ENCODE measurements around the gene DCDC2C. TPM values are rescaled to one million over a fixed set of nuclear protein-coding genes. Genes with fewer than 3 reads are reported as not detected.

The DCDC2C gene, protein sequence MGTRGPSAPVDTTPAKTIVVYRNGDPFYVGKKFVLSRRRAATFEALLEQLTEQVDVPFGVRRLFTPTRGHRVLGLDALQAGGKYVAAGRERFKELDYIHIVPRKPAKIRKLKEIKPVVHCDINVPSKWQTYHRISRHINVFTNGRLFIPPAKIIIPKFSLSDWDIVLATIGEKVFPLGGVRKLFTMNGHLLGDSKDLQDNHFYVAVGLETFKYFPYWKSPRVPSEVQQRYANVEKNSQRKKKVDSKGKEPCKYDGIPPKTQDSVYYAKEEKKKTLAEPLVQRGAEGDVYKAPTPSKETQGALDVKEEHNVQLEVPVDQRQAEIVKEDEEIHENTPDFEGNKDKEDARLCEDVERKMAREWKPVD
- total RNA-seq = not detected

- no peak within 1 kb of the TSS for H3K27ac ChIP-seq
- no peak within 1 kb of the TSS for H3K4me3 ChIP-seq
- no peaks in the 10 kb centered on the region for H3K9me3 ChIP-seq
- no peaks in the 10 kb centered on the region for H3K36me3 ChIP-seq
- TF ChIP-seq, protein P1, sequence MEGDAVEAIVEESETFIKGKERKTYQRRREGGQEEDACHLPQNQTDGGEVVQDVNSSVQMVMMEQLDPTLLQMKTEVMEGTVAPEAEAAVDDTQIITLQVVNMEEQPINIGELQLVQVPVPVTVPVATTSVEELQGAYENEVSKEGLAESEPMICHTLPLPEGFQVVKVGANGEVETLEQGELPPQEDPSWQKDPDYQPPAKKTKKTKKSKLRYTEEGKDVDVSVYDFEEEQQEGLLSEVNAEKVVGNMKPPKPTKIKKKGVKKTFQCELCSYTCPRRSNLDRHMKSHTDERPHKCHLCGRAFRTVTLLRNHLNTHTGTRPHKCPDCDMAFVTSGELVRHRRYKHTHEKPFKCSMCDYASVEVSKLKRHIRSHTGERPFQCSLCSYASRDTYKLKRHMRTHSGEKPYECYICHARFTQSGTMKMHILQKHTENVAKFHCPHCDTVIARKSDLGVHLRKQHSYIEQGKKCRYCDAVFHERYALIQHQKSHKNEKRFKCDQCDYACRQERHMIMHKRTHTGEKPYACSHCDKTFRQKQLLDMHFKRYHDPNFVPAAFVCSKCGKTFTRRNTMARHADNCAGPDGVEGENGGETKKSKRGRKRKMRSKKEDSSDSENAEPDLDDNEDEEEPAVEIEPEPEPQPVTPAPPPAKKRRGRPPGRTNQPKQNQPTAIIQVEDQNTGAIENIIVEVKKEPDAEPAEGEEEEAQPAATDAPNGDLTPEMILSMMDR (IDR thresholded peaks at IDR 0.05) = no peak
- intact Hi-C loops (cut with DNase I) = no loop called here
- no peak for DNase-seq
- no peak within 1 kb of the TSS for H3K9ac ChIP-seq (ENCODE audit: low read depth in 2 of 2, low read length in 2 of 2)
- H3K27me3 ChIP-seq = no peaks in the 10 kb centered on the region
- H3K4me1 ChIP-seq = no peaks in the 10 kb centered on the region
Observed at GRCh38 chr2:3703236-3703756, at the start of gene DCDC2C. DCDC2C (plus strand) TSS chr2:3703575; CDS start chr2:3703752, 177 bp downstream.

DNA sequence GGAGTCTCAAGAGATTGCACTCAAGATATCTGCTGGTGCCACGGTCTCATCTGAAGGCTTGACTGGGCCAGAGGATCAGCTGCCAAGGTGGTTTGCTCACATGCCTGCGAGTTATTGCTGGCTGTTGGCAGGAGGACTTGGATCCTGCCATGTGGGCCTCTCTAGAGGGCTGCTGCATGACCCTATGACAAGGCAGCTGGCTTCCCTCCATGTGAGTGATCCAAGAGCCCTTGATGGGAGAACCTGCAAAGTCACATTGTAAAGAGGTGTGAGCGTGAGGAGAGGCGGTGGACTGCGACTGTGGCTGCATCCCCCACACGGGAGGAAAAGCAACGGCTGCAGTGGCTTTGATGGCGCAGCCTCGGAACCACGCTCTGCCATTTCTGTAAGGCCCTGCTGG lies 49.4 kb upstream of the DCDC2C start:
- Histone ChIP-seq H3K27me3 (no peaks in the 10 kb centered on the region), H3K36me3 (no peaks in the 10 kb centered on the region), H3K9me3 (no peaks in the 10 kb centered on the region), H3K9ac (ENCODE audit: low read depth in 2 of 2, low read length in 2 of 2) (no peak overlapping the region), H3K4me1 (no peaks in the 10 kb centered on the region), H3K27ac (no peak overlapping the region), H3K4me3 (no peak overlapping the region)
- TF ChIP-seq, protein P1 (IDR thresholded peaks at IDR 0.05) = no peak
- DNase-seq = no peak
- intact Hi-C loops (cut with DNase I) = loop anchor here (10.0 kb wide), 2 partner anchors 229 to 1769 kb away; no protein-coding TSS in a partner anchor

- TF ChIP-seq, protein P1 (IDR thresholded peaks at IDR 0.05) = no peak
- no peak overlapping the region for H3K9ac ChIP-seq (ENCODE audit: low read depth in 2 of 2, low read length in 2 of 2)
- H3K4me1 ChIP-seq = no peaks in the 10 kb centered on the region
- no peak overlapping the region for H3K27ac ChIP-seq
- no peaks in the 10 kb centered on the region for H3K9me3 ChIP-seq
- DNase-seq = no peak
- H3K27me3 ChIP-seq = no peaks in the 10 kb centered on the region
- no peak overlapping the region for H3K4me3 ChIP-seq
- no peaks in the 10 kb centered on the region for H3K36me3 ChIP-seq
- intact Hi-C loops (cut with DNase I) = loop anchor here (10.0 kb wide), 2 partner anchors 230 to 1770 kb away; no protein-coding TSS in a partner anchor
Observed at GRCh38 chr2:3654531-3655225, 48.7 kb upstream of the DCDC2C start.

DNA sequence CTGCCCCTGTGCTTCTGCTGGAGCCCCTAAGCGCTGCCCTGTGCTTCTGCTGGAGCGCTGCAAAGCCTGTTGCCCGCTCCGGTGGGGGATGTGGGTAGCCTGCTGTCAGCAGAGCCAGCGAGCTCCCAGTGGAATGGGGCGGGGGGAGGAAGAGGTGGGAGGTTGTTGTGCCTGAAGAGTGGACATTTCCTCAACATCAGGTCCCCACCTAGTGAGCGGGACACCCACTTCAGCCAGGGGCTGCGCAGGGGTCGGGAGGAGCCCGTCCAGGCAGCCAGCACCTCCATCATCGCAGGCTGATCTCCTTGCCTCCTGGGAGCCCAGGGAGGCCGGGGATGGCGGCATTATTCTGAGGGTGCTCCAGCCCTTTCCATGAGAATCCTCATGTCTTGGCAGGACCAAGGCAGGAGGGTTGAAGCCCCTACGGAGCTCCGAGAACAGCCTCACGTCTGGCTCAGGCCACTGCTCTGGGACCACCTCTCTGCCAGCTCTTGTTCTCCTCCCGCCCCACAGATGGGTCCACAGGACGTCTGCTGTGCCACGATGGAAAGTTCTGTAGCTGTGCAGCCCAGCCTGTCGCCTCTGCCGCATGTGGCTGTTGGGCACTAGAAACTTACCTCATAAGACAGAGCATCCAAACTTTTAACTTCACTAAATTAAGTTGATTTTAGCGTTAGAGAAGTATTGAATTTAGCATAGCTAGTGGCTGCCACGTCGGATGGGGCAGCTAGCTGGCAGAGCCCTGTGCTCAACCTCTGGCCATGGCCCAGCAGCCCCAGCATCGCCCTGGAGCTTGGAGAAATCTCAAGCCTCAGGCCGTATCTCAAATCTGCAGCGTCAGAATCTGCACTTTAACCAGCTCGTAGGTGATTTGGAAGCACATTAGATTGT lies 47.3 kb upstream of the DCDC2C start:
- DNase-seq = no peak
- intact Hi-C loops (cut with DNase I) = loop anchor here (10.0 kb wide), 2 partner anchors 231 to 1771 kb away; no protein-coding TSS in a partner anchor

More for the DNA sequence above, 47.3 kb upstream of the DCDC2C start:
- no peak overlapping the region for H3K9ac ChIP-seq (ENCODE audit: low read depth in 2 of 2, low read length in 2 of 2)
- no peaks in the 10 kb centered on the region for H3K9me3 ChIP-seq
- H3K36me3 ChIP-seq = no peaks in the 10 kb centered on the region
- no peak overlapping the region for H3K4me3 ChIP-seq
- H3K27me3 ChIP-seq = no peaks in the 10 kb centered on the region
- TF ChIP-seq, protein P1 (IDR thresholded peaks at IDR 0.05) = no peak
- H3K27ac ChIP-seq = no peak overlapping the region
- H3K4me1 ChIP-seq = no peaks in the 10 kb centered on the region
